ENCODE data around the gene AP3D1. TPM values are rescaled to one million over a fixed set of nuclear protein-coding genes. Genes with fewer than 3 reads are reported as not detected.

The AP3D1 gene
- total and polyA plus RNA-seq, 4 donors, result 21.7 to 79.8 (median 59.6) TPM

GRCh38 chr19:2058570-2059421 is 92.6 kb downstream of the AP3D1 start:
- WGBS, result 84% methylated on average over 27 of the region's 27 CpGs
- Histone ChIP-seq H3K9me3 (ENCODE audit: control insufficient read depth in 4 of 4, low read length in 3 of 4) (no peaks in the 10 kb centered on the region), H3K9ac (ENCODE audit: low read depth in 1 of 2, low read length in 2 of 2) (peak overlapping the region in 1 of 2 donors; percentile 87), H3K27ac (ENCODE audit: low read depth in 1 of 2, low read length in 2 of 2) (peak overlapping the region; percentile 89 to 99), H3K4me3 (ENCODE audit: low read depth in 1 of 3, low read length in 3 of 3) (peak overlapping the region in 1 of 3 donors; percentile 7), H3K36me3 (ENCODE audit: control insufficient read depth in 4 of 4, insufficient read depth in 3 of 4, low read depth in 1 of 4, low read length in 3 of 4) (no peaks in the 10 kb centered on the region), H3K27me3 (ENCODE audit: control insufficient read depth in 4 of 4, insufficient read depth in 4 of 4, low read length in 3 of 4) (no peaks in the 10 kb centered on the region), H3K4me1 (ENCODE audit: control insufficient read depth in 4 of 4, insufficient read depth in 4 of 4, low read length in 3 of 4) (peaks cover 11 to 44% (median 26%) of the 10 kb centered on the region in 4 donors)
- DNase-seq (ENCODE audit: low spot score), result no peak
- TF ChIP-seq YY1 (IDR thresholded peaks at IDR 0.05) (no peak), HNF4A (conservative IDR thresholded peaks at IDR 0.05) (no peak), EGR1 (IDR thresholded peaks at IDR 0.05; ENCODE audit: low read depth in 2 of 2) (no peak), NR2F2 (IDR thresholded peaks at IDR 0.05) (no peak), RAD21 (IDR thresholded peaks at IDR 0.05) (no peak)

GRCh38 chr19:2057484-2058469 is 93.6 kb downstream of the AP3D1 start:
- TF ChIP-seq ATF3 (IDR thresholded peaks at IDR 0.05) (no peak), EGR1 (IDR thresholded peaks at IDR 0.05; ENCODE audit: low read depth in 2 of 2) (no peak), GABPA (IDR thresholded peaks at IDR 0.05 in 1 of 2, conservative IDR thresholded peaks at IDR 0.05 in 1 of 2) (no peak)
- DNase-seq (ENCODE audit: low spot score), result no peak
- Histone ChIP-seq H3K9me3 (ENCODE audit: control insufficient read depth in 4 of 4, low read length in 3 of 4) (no peaks in the 10 kb centered on the region), H3K27me3 (ENCODE audit: control insufficient read depth in 4 of 4, insufficient read depth in 4 of 4, low read length in 3 of 4) (no peaks in the 10 kb centered on the region), H3K36me3 (ENCODE audit: control insufficient read depth in 4 of 4, insufficient read depth in 3 of 4, low read depth in 1 of 4, low read length in 3 of 4) (no peaks in the 10 kb centered on the region), H3K4me3 (ENCODE audit: low read depth in 1 of 3, low read length in 3 of 3) (no peak overlapping the region), H3K27ac (ENCODE audit: low read depth in 1 of 2, low read length in 2 of 2) (peak overlapping the region; percentile 13 to 99), H3K4me1 (ENCODE audit: control insufficient read depth in 4 of 4, insufficient read depth in 4 of 4, low read length in 3 of 4) (peaks cover 11 to 51% (median 28%) of the 10 kb centered on the region in 4 donors), H3K9ac (ENCODE audit: low read depth in 1 of 2, low read length in 2 of 2) (no peak overlapping the region)
- 86% methylated on average over 23 of the region's 23 CpGs for WGBS

GRCh38 chr19:2056837-2057192 is 94.6 kb downstream of the AP3D1 start:
- Histone ChIP-seq H3K36me3 (ENCODE audit: control insufficient read depth in 4 of 4, insufficient read depth in 3 of 4, low read depth in 1 of 4, low read length in 3 of 4) (no peaks in the 10 kb centered on the region), H3K9ac (ENCODE audit: low read depth in 1 of 2, low read length in 2 of 2) (no peak overlapping the region), H3K27me3 (ENCODE audit: control insufficient read depth in 4 of 4, insufficient read depth in 4 of 4, low read length in 3 of 4) (no peaks in the 10 kb centered on the region), H3K4me3 (ENCODE audit: low read depth in 1 of 3, low read length in 3 of 3) (no peak overlapping the region), H3K4me1 (ENCODE audit: control insufficient read depth in 4 of 4, insufficient read depth in 4 of 4, low read length in 3 of 4) (peaks cover 12 to 48% (median 30%) of the 10 kb centered on the region in 4 donors), H3K9me3 (ENCODE audit: control insufficient read depth in 4 of 4, low read length in 3 of 4) (no peaks in the 10 kb centered on the region), H3K27ac (ENCODE audit: low read depth in 1 of 2, low read length in 2 of 2) (peak overlapping the region in 1 of 2 donors; percentile 79)
- 62% methylated on average over 5 of the region's 5 CpGs for WGBS
- DNase-seq (ENCODE audit: low spot score), result no peak
- TF ChIP-seq TAF1 (conservative IDR thresholded peaks at IDR 0.05), result no peak
- no peak for TF ChIP-seq NR2F2 (IDR thresholded peaks at IDR 0.05)
- TF ChIP-seq EGR1 (IDR thresholded peaks at IDR 0.05; ENCODE audit: low read depth in 2 of 2), result no peak
- TF ChIP-seq RXRA (IDR thresholded peaks at IDR 0.05), result no peak
- no peak for TF ChIP-seq YY1 (IDR thresholded peaks at IDR 0.05)
- no peak for TF ChIP-seq ZBTB33 (IDR thresholded peaks at IDR 0.05)
- TF ChIP-seq CTCF (IDR thresholded peaks at IDR 0.05; ENCODE audit: low read depth, low read length, missing input control), result no peak
- no peak for TF ChIP-seq ATF3 (IDR thresholded peaks at IDR 0.05)
- TF ChIP-seq HNF4G (IDR thresholded peaks at IDR 0.05), result no peak
- no peak for TF ChIP-seq MAX (IDR thresholded peaks at IDR 0.05)
- no peak for TF ChIP-seq FOXA1 (IDR thresholded peaks at IDR 0.05)
- no peak for TF ChIP-seq RAD21 (IDR thresholded peaks at IDR 0.05)
- no peak for TF ChIP-seq HNF4A (conservative IDR thresholded peaks at IDR 0.05)
- TF ChIP-seq FOXA2 (IDR thresholded peaks at IDR 0.05), result no peak
- no peak for TF ChIP-seq REST (IDR thresholded peaks at IDR 0.05)
